HG03025 (cell line): Measurements from ENCODE around the gene USP31.

Source experiments
- ATAC-seq: cut with Tn5 transposase; IDR thresholded peaks from one replicate; pipeline ENCODE4 v1.9.1; 2021; ENCODE audit warnings: mild to moderate bottlenecking, moderate library complexity; ENCODE audit not compliant: unreplicated experiment, low FRiP score

USP31 gene

DNA sequence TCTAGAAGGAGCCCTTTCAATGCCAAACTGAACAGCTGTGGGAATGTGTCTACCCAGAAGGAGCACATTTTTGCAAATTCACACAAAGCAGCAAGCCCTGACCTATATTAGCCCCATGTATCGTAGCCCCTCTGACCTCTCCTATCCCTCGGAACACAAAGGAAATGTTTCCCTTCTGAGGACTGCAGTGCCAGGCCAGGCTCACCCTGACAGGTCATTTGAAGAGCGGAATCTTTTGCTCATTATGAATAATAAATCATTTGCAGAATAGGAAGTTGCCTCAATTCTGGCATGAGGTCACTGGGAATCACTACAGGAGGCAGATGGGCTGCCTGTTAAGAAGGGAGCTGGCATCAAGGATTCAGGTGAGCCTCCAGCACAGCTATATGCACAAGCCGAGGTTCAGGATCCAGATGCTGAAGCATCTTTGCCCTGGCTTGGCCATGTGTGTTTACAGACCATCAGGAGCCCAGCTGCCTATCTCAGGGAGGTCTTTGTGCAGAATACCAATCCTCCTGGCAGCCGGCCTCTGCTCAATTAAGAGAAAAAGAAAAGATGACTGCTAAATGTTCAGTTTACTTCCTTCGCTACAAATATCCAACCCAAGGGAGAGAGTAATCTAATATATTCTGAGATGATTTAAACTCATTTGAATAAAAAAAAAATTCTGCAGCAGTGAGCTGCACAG, 119.4 kb downstream of the USP31 start:
- no peak for ATAC-seq

DNA sequence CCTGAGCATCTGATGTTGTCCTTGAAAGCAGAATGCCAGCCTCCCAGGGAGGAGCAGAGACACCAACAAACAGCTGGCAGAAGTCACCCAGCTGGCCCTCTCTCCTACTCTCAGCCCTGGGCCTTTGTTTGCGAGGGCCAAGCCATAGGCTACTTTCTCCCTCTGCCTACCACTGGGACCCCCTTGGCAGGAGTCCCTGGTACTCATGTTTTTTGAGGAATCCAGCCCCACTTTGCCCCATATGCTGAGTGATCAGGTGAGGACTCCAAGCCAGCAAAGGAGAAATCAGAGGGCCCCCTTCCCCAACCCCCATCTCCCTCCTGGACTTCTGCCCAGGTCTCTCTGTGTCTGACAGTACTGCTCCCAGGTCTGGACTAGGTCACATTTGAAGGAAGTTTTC, 121.9 kb downstream of the USP31 start:
- no peak for ATAC-seq

GRCh38 chr16:23026784-23027362, 122.4 kb downstream of the USP31 start:
- ATAC-seq, result no peak

- no peak for ATAC-seq
These were observed 123.5 kb downstream of the USP31 start for GRCh38 chr16:23025692-23026307.

DNA sequence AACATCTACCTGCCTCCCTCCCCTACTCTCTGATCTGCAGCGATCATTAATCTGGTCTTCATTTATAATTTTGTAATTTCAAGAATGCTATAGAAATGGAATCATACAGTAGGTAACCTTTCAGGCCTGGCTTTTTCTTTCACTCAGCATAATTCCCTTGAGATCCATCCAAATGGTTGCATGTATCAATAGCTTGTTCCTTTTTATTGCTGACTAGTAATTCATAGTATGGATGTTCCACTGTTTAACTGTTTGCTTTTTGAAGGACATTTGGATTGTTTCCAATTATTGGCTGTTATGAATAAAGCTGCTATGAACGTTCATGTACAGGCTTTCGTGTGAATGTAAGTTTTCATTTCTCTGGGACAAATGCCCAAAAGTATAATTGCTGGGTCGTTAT, 125.2 kb downstream of the USP31 start:
- ATAC-seq, result no peak

DNA sequence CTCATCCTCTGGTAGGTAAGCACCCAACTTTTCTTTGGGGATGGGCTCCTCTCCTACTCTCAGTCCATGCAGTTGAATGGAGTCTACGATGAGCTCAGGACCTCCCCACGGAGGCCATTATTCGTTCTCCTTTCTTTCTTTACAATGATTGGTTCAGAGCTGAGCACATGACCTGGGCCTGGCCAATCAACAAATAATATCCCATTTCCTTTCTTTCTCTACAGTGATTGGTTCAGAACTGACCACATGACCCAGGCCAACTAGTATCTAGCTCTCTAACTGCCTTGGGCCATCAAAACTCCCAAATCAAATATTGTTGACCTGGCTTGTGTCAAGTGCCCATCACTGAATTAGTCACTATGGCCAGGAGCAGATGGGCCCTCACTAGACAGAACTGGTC, 129.2 kb downstream of the USP31 start:
- no peak for ATAC-seq

GRCh38 chr16:23016368-23016767, 132.9 kb downstream of the USP31 start:
- no peak for ATAC-seq

GRCh38 chr16:23015580-23015979, 133.7 kb downstream of the USP31 start:
- no peak for ATAC-seq

- ATAC-seq, result no peak
These were observed 134.7 kb downstream of the USP31 start for GRCh38 chr16:23014592-23014991.
